ENCODE data around the gene UNC13B.

GRCh38 chr9:35370241-35370640, 208.4 kb downstream of the UNC13B start:
- no peak for TF ChIP-seq CTCF (conservative IDR thresholded peaks at IDR 0.05; ENCODE audit: low read depth, low read length)
- TF ChIP-seq EZH2 (IDR thresholded peaks at IDR 0.05; ENCODE audit: low read length, unreplicated experiment), result no peak
- TF ChIP-seq EZH2phosphoT487 (IDR thresholded peaks at IDR 0.05; ENCODE audit: borderline replicate concordance, low read length), result no peak
